ENCODE results near the gene DNMT3A. TPM values are rescaled to one million over a fixed set of nuclear protein-coding genes. Genes with fewer than 3 reads are reported as not detected.

DNMT3A gene
- total and polyA plus RNA-seq, 2 donors (not counting 3 experiments of a cell fraction or from before 2014, with no cell fraction given) = 23.3 to 71.7 TPM

DNA sequence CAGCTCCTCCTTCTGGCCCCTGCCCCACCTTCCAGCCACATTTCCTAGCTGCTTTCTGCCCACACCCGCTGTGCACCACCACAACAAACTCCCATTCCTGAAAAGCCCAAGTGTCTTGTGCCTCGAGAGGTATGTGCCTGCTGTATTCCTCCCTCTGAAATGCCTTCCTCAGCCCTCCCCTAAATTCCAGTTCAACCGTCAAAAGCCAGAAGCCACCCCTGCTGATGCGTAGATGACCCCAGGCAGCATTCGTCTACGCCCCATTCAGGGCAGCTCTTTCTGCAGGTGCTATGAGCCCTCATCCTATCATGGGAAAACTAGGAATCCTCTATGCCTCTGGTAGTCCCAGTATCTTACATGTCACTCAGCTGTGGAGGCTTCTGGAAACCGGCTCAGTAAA is 71.7 kb downstream of the DNMT3A start:
- Histone ChIP-seq H2AFZ (ENCODE audit: low read depth, low read length) (no peak overlapping the region), H3K9ac (replicated peaks; ENCODE audit: extremely low read depth, insufficient read depth, low read length) (no peak overlapping the region), H3K4me3 (replicated peaks in 1 of 3; ENCODE audit: insufficient read depth in 1 of 3, low read depth in 1 of 3, low read length in 3 of 3) (no peak overlapping the region), H3K9me1 (replicated peaks; ENCODE audit: control insufficient read depth, extremely low read depth, insufficient read depth, low read length) (no peaks in the 10 kb centered on the region), H3K36me3 (ENCODE audit: control insufficient read depth in 2 of 2, extremely low read depth in 1 of 2, insufficient read depth in 2 of 2, low read length in 2 of 2) (peaks cover 0 to 7% of the 10 kb centered on the region in 2 experiments), H4K20me1 (replicated peaks; ENCODE audit: control insufficient read depth, extremely low read depth, insufficient read depth, low read length) (no peaks in the 10 kb centered on the region), H3K9me3 (replicated peaks; ENCODE audit: control insufficient read depth, insufficient read depth, low read length) (no peaks in the 10 kb centered on the region), H3K27me3 (ENCODE audit: control insufficient read depth in 2 of 2, insufficient read depth in 2 of 2, low read length in 2 of 2) (no peaks in the 10 kb centered on the region), H3K79me2 (ENCODE audit: control insufficient read depth, insufficient read depth, low read length) (no peaks in the 10 kb centered on the region), H3K27ac (ENCODE audit: insufficient read depth, low read depth, low read length) (no peak overlapping the region), H3K4me1 (ENCODE audit: control insufficient read depth, extremely low read depth, insufficient read depth, low read length) (peaks cover 12% of the 10 kb centered on the region), H3K4me2 (ENCODE audit: insufficient read depth, low read length) (no peak overlapping the region)
- dilution Hi-C loops (cut with MboI; ENCODE audit: extremely low pct_ligation_motif_present, low sequenced_read_pairs) (no loop called here), intact Hi-C loops (cut with micrococcal nuclease) (loop anchor here (10.0 kb wide), 1 partner anchor 295 kb away; no protein-coding TSS in a partner anchor)
- CTCF ChIA-PET = interaction anchor here (0.8 kb wide), 1 partner anchor 41 kb away, joined by 3 read pairs; no protein-coding TSS in a partner anchor
- no TSS peak for BruUV-seq (replicated peaks)
- no peak for TF ChIP-seq POLR2AphosphoS5 (IDR thresholded peaks at IDR 0.05; ENCODE audit: insufficient read depth, low read depth, low read length)
- no peak for TF ChIP-seq JUN (IDR thresholded peaks at IDR 0.05; ENCODE audit: borderline replicate concordance, insufficient read depth, insufficient read length, low read depth)
- TF ChIP-seq FOS (IDR thresholded peaks at IDR 0.05; ENCODE audit: borderline replicate concordance, insufficient read depth, low read length) = no peak
- TF ChIP-seq, protein P1, sequence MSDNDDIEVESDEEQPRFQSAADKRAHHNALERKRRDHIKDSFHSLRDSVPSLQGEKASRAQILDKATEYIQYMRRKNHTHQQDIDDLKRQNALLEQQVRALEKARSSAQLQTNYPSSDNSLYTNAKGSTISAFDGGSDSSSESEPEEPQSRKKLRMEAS (IDR thresholded peaks at IDR 0.05; ENCODE audit: insufficient read depth, insufficient read length) = no peak
- TF ChIP-seq POLR2A (IDR thresholded peaks at IDR 0.05; ENCODE audit: low read depth, low read length) = no peak
- no peak for TF ChIP-seq EZH2 (IDR thresholded peaks at IDR 0.05; ENCODE audit: borderline replicate concordance, low read depth, low read length, severe bottlenecking)
- TF ChIP-seq, protein P2, sequence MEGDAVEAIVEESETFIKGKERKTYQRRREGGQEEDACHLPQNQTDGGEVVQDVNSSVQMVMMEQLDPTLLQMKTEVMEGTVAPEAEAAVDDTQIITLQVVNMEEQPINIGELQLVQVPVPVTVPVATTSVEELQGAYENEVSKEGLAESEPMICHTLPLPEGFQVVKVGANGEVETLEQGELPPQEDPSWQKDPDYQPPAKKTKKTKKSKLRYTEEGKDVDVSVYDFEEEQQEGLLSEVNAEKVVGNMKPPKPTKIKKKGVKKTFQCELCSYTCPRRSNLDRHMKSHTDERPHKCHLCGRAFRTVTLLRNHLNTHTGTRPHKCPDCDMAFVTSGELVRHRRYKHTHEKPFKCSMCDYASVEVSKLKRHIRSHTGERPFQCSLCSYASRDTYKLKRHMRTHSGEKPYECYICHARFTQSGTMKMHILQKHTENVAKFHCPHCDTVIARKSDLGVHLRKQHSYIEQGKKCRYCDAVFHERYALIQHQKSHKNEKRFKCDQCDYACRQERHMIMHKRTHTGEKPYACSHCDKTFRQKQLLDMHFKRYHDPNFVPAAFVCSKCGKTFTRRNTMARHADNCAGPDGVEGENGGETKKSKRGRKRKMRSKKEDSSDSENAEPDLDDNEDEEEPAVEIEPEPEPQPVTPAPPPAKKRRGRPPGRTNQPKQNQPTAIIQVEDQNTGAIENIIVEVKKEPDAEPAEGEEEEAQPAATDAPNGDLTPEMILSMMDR (IDR thresholded peaks at IDR 0.05; ENCODE audit: extremely low read depth in 1 of 2, insufficient read depth in 1 of 2, low read depth in 1 of 2, low read length in 2 of 2) = no peak
- TF ChIP-seq MYC (IDR thresholded peaks at IDR 0.05; ENCODE audit: low read depth, low read length) = no peak
- TF ChIP-seq GATA2 (IDR thresholded peaks at IDR 0.05; ENCODE audit: insufficient read depth, insufficient read length, low read depth, low read length) = no peak
- FAIRE-seq = no peak
- DNase-seq (ENCODE audit: low read depth, low spot score) = no peak
- POLR2A ChIA-PET = no interaction called here
